GM21390 (cell line): ENCODE results near the gene PDCL2.
A peak's percentile ranks its signal among the peaks of the same experiment; 100 is the strongest.

ENCODE experiments used
- ATAC-seq: cut with Tn5 transposase; IDR thresholded peaks from one replicate; pipeline ENCODE4 v1.9.1; 2021; ENCODE audit not compliant: unreplicated experiment

The PDCL2 gene

DNA sequence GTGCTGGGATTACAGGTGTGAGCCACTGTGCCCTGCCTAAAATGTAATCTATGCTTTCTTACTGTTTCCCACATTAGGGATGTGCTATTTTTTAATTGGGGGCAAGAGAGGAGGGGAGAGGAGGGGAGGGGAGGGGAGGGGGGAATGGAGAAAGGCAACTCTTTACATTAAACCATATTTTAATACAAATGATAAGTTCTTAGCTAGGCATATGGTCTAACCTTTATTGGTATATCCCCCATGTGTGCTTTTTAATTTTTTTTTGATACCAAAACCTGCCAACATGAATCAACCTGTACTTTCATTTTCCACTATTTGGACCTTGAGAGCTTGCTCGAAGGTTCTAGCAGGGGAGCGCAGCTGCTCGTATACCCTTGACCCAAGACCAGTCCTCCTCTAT, 51.8 kb downstream of the PDCL2 start:
- ATAC-seq, result no peak

DNA sequence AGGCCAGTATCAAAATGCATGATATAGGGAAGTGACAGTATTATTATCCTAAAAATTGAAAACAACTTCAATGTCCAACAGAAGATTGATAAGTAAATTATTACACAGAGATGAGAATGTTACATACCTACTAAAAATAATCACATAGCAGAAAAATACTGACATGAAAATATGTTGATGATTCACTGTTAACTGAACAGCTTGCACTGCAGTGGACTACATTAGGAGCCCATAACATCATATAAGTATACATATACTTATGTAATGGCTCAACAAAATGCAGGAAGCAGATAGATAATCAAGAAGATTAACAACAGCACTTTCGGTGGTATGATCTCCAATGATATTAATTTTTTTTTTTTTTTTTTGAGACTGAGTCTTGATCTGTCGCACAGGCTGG, 52.4 kb downstream of the PDCL2 start:
- no peak for ATAC-seq

DNA sequence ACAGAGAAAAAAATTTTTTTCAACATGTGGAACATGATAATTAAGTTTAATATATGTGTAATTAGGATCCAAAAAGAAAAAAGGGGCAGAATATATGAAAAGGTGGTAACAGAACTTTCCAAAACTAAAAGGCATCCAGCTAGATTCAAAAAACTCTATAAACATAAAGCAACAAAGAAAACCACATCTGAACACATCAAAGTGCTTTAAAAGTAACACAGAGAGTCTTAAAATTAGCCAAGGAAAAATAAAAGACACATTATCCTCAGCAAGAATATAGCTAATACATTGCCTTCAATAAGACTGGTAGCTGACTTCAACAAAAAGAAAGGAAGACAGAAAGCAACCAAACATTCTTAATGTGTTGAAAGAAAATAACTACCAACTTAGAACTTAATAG, 53.5 kb downstream of the PDCL2 start:
- no peak for ATAC-seq

DNA sequence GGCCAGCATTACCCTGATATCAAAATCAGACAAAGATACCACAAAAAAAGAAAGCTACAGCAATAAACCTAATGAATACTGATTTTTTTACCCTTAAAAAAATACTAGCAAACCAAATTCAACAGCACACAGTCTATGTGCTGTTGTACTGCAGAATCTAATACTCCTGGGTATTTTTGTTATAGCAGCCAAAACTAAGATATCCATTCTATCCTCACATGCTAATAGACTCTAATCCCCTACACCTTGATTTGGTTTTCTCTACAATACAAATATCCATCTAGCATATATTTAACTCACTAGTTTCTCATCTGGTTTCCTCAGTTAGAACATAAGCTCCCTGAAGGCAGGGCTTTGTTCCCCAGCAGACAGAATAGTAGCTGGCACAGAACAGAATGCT, 57.7 kb downstream of the PDCL2 start:
- no peak for ATAC-seq

DNA sequence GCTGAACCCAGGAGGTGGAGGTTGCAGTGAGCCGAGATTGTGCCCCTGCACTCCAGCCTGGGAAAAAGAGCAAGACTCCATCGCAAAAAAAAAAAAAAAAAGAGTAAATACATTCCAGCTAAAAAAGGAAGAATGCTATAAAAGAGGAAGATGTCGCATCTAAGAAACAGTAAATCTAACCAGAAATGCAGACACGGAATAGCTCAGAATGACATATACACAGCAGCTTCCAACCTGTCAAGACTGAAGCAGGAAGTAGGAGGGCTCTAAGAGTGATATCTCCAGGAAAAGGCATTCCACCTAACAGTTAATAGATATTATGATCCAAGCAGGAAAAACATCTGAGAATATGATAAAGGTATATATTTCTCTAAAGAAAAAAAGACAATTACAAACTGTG, 61.4 kb downstream of the PDCL2 start:
- no peak for ATAC-seq

DNA sequence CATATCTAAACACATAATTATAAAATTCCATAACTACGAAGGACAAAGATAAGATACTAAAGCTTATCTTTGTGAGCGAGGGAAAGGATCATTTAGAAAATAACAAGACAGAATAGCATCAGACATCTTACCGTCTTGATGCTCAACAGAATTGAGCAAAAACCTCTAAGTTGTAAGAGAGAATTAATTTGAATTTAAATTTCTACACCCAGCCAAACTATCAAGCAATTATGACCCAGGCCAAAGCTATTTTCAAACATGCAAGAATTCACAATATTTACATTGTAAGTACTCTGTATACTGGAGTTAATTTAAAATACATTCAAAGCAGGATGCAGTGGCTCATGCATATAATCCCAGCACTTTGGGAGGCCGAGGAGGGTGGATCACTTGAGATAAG, 61.9 kb downstream of the PDCL2 start:
- ATAC-seq, result no peak

DNA sequence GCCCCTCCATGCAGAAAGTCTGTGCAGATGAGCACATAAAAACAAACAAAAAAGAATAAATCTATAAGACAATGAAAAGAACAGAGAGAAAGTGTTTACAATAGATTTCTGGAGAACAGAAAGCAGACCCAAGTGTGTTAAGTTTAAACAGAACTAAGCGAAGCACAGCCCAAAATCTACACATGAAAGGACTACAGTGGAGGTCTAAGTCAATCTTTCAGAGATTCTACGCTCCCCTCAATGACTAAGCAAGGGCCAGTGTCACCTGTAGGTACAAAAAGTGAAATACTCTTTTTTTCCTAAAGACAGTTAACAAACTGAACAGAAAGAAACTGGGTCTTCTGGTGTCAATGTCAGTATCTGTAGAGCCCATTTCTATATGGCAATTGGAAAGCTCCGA, 63.6 kb downstream of the PDCL2 start:
- ATAC-seq, result no peak

DNA sequence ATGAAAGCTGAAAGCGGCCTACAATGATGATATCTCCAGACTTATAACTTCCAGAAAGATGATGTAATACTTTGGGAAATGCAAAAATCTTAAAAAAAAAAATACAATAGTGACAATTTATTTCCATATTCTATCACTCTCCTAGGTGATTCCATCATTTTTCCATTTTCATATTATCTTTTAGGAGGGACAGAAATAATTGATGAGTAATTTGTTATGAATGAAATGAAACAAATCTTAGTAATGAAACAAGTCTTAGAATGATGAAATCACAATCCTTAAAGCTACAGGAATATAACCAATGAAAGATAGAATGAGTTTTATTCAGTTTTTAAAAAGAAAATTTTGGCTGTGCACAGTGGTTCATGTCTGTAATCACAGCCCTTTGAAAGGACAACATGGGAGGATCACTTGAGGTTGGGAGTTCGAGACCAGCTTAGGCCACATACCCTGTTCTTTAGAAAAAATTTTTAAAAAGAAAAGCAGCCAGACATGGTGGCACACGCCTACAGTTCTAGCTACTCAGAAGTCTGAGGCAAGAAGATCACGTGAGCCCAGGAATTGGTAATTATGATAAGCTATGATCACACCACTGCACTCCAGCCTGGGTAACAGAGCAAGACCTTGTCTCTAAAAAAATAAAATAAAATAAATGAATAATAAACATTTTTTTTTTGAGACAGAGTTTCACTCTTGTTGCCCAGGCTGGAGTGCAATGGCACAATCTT, 67.0 kb downstream of the PDCL2 start:
- no peak for ATAC-seq

DNA sequence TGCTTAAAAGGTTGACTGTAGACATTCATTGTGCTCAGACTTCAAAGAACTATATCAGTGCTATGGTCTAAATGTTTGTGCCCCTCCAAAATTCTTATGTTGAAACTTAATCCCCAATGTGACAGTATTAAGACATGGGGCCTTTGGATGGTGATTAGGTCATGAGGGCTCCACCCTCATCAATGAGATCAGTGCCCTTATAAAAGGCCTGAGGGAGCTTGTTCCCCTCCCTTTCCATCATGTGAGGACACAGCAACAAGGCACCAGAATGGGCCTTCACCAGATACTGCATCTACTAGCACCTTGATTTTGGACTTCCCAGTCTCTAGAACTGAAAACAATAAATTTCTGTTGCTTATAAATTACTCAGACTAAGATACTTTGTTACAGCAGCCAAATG, 73.6 kb downstream of the PDCL2 start:
- ATAC-seq, result no peak

DNA sequence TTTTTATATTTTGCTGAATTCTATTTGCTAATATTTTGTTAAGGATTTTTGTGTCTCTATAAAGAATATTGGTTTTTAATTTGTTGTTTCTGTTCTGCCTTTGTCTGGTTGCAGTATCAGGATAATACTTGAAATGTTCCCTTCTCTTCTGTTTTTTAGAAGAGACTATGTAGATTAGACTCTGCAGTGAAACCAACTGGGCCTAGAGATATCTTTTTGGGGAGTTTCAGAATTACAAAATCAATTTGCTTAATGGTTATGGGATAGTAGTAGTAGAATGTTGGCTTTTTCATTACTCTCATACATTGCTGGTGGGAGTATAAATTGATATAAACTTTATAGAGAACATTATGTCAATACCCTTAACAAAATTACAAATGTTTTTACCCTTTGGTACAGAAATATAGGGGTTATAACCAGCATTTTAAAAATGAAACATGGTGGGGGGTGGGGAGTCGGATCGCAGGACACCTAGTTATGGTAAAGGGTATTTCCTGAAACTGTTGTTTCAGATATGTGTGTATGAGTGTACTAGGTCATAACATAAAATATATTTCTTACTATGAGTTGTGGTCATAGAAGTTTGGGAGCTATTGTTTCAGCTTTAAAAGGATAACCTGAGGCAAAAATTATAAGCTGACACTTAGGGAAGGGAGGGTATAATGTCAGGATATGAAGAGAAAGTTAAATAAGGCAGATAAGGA, 74.4 kb downstream of the PDCL2 start:
- peak; percentile 82 for ATAC-seq

DNA sequence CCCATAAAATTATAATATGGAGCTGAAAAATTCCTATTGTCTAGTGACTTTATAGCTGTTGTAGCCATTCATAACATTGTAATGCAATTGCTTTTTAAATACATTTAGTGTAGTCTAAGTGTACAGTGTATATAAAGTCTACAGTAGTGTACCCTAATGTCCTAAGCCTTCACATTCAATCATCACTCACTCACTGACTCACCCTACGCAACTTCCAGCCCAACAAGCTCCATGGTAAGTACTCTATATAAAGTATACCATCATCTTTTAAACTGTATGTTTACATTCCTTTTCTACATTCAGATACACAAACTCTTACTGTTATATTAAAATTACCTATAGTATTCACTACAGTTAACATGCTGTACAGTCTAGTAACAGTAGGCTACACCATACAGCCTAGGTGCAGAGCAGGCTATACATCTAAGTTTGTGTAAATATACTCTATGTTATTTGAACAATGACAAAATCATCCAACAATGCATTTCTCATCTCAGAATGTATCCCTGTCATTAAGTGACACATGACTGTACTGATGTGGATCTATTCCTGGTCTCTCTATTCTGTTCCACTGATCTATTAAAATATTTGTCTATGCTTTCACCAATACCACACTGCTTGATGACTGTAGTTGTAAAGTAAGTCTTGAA, 79.0 kb downstream of the PDCL2 start:
- ATAC-seq, result no peak

DNA sequence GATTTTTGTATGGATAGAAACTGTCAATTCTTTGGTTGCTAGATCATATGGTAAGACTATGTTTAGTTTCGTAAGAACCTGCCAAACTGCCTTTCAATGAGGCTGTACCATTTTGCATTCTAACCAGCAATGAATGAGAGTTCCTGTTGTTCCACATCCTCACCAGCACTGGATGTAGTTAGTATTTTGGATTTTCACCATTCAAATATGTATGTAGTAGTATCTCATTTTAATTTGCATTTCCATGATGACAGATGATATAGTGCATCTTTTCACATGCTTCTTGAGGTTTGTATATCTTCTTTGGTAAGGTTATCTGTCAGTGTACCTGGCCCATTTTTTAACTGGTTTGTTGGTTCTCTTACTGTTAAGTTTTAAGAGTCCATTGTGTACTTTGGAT, 80.0 kb downstream of the PDCL2 start:
- ATAC-seq, result no peak

DNA sequence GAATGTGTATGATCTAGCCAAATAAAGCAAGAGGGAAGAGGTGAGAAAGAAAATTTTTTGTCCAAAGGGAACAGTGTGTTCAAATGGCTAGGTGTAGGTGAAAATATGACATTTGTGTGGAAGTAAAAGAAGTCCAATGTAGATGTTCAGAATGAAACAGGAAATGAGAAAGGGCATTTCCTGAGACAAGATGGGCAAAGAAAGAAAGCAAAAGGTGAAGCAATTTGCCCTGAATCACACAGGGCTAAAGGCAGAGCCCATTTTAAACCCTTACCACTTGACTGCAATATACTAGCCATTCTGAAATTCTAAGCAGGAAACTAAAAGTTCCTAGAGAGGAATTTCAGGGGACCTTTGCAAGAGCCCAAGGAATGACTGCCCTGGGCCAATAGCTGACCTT, 81.4 kb downstream of the PDCL2 start:
- no peak for ATAC-seq

DNA sequence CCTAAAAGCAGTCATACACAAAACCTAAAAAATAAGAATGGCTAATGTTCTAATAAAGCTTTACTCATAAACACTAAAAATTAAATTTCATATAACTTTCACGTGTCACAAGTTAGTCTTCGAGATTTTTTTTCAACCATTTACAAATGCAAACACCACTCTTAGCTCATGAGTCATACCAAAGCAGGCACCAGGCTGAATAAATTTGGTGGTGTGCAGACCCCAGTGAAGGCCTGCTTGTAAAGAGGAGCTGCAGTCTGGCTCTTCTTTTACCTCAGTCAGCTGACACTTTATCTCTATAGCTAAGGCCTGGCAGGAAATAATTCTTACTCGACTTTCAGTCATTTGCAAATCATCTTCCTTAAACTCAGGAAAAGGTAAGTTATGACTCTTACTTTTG, 82.8 kb downstream of the PDCL2 start:
- ATAC-seq, result no peak

DNA sequence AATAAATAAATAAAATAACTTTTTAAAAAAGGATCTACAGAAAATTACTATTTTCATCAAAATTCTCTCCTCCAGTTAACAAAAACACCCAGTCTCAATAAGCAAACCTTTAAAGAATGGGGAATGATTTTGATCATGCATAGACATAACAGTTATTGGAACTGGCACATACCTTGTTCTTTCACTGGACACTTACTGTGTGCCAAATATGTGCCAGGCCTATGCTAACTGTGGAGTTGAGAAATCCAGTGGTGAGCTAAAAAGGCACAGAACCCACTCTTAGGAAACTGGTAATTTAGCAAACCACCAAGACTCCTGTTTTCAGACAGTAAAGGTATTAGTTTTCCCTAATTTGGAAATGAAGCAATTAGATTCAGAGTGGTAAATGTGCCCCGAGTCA, 84.4 kb downstream of the PDCL2 start:
- ATAC-seq, result no peak
